Cortex of kidney (tissue), 1 donor: Measurements from ENCODE around the gene AP1B1.

ENCODE experiments used
- DNase-seq: peaks from one replicate; lab custom pipeline; 2025; lab: John Stamatoyannopoulos, UW

The AP1B1 gene

DNA sequence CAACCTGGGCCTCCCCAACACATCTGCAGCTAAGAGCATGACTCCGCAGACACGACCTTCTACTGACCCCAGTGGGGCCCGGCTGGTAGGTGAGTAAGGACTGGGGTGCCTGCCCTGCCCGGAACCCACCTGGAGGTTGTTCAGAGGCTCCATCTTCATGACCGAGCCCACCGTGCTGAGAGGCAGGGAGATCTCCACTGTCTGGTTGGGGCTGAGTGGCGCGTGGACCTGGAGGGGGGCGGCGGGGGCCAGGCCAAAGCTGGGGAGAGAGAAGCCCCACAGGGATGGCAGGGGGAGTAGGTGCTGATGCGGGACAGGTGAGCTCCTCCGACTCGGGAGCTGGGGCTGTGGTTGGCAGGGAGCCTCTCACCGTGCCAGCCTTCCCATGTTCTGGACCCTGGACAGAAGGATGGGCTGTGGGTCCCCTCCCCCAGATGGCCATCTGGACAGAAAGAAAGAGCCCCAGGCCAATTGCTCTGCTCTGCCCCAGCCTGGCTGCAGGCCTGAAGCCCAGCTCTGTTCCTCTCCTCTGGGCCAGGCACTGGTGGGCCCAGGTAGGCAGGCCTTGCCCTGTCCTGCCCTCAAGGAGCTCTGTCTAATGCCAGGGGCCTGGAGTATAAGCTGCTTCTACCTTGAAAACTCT lies 56.6 kb downstream of the AP1B1 start:
- no peak for DNase-seq

DNA sequence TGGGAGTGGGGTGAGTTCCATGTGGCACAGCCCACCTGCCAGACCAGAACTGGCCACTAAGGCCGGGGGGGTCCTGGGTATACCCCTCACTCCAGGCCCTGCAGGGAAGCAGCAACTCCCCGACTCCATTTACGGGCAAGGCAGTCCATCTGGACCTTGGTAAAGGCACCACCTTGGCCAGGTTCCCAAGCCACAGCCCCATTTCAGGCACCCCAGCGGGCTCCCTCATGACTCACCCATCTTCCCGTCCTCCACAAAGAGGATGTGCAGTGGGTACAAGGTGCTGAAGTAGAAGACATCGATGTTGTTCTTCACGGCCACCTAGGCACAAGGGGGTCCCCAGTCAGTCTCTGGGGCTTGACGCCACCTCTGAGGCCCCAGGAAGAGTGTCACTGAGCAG lies 57.2 kb downstream of the AP1B1 start:
- no peak for DNase-seq

DNA sequence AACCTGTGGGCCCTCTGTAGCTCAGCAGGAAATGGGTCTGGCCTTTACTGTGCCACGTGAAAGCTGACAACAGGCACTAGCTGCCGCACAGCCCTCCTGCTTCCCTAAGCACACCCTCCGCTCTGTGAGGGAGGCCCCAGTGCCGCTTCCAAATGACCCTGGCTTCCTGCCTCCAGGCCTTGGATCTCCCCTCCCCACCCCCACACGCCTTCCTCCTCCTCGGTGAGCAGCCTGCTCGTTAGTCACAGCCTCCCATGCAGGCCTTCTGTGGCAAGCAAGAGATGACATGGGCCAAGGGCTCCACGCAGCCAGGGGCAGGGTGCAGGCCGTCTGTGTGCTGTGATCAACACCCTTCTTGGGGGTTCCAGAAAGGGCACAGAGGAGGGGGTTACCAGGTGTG lies 57.6 kb downstream of the AP1B1 start:
- no peak for DNase-seq

DNA sequence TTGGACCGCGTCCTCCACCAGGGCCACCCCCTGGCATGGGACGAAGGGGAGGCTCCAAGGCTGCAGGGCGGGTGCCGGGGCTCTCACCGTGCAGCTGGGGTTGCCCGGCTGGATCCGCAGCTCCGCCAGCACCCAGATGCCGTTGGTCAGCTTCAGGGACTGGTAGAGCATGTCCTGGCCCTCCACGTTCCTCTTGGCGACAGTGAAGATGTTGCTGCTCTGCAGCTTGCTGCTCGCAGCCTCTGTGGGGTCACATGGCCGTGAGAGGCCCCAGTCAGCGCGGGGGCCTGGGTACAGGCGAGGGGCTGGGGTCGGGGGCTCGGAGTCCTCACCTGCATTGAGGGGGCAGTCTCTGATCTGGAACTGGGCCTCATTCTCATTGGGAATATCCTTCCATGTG lies 58.1 kb downstream of the AP1B1 start:
- no peak for DNase-seq

DNA sequence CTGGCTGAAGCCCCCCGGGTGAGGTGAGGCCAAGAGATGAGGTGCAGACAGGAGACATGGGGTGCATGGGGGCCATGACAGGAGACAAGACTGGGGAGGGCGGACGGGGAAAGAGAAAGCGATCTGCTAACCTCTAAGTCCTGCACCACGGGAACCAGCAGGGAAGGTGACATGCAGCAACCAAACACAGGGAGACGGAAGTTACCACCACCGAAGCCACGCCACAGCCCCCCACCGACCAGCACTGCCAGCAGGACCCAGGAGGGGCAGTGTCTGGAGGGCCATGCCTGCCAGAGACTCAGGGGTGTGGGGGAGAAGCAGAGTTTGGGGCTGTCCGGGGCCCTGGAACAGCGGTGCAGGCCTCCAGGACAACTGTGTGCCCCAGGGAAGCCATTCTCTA lies 58.8 kb downstream of the AP1B1 start:
- no peak for DNase-seq

DNA sequence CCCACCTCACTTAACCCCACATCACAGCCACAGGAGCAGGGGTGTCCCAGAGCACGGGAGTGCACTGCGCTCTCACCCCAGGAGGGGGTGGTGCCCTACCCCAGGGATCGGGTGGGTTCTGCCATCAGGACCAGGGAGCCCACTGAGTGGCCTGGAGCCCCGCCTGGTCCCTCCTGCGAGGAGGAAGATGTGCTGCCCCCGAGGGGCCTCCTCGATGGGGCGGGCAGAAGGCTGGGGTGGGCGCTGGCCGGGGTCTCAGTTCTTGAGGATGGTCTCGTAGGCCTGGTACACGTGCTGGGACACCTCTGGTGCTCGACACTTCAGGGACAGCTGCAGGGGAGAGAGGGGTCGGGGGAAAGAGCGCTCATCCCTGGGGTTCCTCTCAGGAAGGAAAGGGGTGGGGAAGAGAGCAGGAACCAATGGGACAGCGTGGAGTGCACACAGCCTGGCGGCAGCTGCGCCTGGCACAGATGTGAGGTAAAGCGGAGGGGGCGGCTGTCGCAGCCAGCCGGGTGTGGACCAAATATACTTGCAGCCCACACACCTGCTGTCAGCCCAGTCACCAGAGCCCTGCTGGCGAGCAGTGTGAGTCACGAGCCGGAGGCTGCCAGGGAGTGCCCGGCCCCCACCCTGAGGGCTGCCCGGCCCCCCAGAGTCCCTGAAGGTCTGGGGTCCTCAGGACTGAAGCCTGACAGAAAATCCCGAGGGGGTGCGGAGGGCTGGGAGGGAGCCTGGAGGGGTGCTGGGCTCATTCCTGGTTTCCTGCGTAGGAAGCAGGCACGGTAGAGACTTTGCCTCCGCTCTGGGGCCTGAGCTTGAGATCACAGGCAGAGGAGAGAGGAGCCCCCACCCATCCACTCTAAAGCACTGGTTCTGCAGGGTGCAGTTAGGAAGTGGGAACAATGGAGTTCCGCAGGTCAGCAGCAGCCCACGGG lies 59.5 kb downstream of the AP1B1 start:
- DNase-seq: no peak

DNA sequence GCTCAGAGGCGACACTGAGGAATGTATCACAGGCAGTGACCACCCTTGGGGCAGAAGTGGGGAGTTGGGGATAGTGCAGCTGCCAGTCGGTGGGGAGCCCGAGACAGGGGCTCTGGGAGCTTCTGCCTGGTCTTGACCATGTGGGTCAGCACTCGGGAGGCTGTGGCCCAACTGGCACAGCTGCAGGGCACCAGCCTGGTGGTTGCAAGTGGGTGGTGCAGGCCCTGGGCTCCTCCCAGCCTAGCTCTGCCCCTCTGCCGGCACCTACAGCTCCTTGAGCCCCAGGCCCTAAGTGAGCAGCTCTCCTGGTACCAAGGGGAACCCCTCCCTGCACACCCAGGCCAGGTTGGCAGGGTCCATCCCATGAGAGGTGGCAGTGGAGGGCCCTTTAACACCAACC lies 60.3 kb downstream of the AP1B1 start:
- DNase-seq: no peak

DNA sequence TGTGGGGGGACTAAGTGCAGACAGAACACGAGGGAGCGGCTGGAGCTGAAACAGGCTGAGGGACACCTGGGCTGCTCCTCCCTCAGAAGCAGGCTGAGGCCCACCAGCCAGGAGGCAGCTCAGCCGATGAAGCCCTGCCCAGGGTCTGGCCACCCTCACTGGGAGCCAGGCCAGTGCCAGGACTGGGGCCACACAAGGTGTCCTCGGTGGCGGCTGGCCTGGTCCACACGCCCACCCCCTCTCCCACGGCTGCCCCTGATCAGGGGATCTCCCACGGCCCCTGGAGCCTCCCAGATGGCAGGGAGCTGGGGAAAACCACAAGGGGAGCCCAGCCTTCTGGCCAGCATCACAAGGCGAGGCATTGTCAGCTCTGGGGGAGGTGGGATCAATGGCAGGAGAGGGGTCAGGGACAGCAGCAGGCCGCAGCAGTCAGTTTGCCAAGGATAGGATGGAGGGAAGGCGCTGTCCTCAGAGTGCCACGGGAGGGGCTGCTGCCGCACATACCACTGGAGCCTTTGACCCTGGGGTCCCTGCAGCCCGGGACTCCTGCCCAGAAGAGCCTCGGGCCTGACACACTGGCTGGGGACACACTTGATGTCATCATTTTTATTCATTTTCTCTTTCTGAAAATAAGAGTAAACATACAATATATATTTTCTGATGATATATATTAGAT lies 61.1 kb downstream of the AP1B1 start:
- DNase-seq: no peak

DNA sequence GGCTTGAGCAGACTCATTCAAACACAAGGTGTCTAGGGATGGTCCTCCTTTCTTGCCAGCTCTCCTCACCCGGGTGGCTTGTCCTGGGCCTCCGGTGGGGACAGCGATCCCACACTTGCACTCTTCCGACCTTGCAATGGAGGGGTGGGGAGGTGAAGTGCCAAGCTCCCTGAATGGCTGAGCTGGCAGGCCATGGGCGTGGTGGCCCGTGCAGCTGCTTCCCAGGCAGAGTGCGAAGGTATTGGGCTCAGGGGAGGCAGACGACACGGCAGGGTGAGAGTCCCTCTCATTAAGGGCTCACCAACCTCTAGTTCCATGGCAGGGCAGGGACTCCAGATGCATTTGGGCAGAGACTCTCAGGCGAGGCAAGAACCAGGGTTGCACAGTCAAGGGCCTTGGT lies 61.9 kb downstream of the AP1B1 start:
- no peak for DNase-seq

DNA sequence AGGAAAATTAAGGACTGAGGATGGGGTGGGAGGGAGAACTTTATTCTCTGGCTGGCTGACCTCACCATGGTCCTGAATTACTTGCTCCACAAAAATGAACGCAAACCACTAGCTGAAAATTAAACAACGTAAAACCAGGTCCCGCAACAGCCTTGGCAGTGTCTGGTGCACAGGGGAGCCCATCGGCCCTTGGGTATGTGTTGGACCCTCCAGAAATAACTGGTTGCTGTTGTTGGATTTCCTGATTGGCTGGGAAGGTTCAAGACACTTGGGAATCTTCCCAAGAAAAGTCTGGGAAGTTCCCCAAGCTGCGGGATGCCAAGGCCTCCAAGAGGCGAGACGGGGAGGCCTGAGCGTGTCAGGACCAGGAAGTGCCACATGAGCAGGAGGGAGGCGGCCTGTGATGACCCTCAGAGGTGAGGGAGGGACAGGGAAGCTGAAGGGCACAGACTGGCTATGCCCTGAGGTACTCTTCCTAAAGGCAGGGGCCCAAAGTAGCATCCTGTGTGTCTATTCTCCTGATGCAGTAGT lies 62.5 kb downstream of the AP1B1 start:
- no peak for DNase-seq

DNA sequence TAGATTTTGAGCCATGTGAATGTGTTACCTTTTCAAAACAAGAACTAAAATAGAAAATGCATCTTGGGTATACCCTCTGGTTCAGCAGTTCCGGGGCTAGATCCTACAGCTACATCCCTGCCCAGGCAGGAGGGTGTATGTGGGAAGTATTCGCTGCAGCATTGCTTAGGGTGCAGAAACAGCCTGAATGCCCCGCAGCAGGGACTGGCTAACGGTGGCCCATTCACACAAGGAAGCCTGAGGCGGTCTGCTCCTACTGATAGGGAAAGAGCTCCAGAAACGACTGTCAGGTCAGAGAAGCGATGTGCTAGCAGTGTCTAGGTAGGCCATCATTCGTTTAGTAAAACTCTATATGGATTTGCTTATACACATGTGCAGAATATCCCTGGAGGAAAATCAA lies 63.0 kb downstream of the AP1B1 start:
- no peak for DNase-seq

DNA sequence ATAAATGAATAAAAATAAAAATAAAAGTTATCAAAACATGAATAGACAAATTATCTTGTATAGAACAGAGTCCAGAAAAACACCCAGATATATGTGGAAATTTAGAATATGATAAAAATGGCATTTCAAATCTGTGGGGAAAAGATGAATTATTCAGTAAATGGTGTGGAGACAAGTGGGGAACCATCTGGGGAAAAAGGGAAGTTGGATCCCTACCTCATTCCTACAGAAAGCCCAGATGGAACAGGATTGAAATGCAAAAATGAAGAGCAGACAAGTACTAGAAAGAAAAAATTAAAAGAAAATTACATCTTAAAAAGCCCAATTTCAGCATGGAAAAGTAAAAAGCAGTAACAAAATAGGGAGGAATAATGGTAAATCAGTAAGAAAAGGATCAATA lies 64.7 kb downstream of the AP1B1 start:
- DNase-seq: no peak

DNA sequence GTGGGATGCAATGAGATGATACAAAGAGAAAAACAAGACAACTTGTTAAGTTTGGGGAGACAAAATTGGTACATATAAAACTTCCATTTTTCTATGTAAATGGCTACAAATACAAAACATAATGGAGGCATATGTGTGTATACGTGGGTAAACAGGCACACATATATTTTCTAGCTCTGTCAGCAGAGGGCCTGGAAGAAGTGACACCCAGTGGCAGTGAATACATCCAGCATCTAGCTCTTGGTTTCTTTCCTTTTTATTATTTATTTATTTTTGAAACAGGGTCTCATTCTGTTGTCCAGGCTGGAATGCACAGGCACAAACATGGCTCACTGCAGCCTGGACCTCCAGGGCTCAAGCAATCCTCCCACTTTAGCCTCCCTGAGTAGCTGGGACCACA lies 67.8 kb downstream of the AP1B1 start:
- no peak for DNase-seq

DNA sequence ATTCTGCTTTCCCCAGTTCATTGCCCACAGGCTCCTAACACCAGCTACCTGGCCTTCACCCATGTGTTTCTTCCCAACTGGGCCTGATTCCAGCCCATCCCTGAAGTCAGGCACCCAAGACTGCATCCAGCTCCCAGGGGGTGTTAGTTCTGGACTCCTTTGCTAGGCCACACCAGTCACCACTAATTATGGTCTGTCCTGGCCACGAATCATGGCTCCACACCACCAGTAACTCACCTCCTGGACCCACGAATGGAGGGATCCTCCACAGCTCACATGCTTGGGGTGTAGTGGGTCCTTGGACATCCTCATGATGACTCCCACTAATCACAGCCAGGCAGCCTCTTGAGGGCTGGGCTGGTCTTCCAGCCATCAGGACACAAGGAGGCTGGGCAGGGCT lies 69.3 kb downstream of the AP1B1 start:
- DNase-seq: no peak

DNA sequence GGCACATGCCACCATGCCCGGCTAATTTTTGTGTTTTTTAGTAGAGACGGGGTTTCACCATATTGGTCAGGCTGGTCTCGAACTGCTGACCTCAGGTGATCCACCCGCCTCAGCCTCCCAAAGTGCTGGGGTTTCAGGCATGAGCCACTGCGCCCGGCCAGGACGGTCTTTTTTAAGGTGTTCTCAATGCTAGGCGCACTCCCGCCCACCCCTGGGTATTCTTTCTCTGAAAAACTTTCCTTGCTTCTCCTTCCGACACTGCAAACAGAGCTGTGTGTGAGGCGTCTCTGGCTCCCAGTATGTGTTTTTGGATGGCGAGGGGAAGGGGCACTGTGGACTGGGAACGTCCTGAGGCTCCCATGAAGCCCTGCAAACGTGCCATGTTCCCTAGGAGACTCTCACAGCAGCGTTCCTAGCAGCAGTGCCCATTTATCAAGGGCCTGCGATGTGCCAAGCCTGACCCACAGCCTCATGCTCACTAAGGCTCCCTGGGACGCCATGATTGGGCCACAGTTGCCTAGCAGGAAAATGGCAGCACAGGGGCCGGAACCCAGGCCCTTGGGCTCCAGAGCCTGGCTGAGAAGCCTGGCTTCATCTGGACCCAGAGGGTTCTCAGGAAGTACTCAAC lies 70.4 kb downstream of the AP1B1 start:
- no peak for DNase-seq

DNA sequence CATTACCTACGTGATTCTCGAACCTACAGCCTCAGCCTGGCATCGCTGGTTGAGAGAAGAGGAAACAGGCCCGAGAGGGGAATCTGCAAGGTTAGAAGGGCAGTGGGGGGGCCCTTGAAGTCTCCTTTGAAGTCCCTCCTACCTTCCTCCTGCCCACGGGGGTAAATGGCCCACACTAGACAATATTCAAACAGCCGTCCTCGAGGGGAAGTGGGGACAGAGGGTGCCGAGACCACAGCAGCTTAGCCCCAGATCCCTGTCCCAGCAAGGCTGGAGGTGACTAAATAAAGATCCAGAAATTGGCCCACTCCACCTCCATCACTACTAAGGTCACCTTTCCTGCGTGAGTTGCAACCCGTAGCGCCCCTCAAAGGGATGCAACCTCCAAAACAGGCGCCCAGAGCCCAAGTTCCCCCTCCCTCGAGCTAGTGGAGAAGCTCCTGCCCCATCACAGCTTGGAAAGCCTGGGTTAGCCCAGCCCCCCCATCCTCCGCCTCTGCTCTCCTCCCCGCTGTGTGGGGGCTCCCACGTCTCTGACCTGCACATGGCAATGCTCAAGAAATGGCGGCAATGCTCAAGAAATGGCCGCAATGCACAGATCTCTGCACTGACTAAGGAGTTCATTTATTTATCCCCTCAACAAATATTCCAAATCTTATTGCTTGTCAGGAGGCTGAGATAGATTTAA lies 72.1 kb downstream of the AP1B1 start:
- no peak for DNase-seq

DNA sequence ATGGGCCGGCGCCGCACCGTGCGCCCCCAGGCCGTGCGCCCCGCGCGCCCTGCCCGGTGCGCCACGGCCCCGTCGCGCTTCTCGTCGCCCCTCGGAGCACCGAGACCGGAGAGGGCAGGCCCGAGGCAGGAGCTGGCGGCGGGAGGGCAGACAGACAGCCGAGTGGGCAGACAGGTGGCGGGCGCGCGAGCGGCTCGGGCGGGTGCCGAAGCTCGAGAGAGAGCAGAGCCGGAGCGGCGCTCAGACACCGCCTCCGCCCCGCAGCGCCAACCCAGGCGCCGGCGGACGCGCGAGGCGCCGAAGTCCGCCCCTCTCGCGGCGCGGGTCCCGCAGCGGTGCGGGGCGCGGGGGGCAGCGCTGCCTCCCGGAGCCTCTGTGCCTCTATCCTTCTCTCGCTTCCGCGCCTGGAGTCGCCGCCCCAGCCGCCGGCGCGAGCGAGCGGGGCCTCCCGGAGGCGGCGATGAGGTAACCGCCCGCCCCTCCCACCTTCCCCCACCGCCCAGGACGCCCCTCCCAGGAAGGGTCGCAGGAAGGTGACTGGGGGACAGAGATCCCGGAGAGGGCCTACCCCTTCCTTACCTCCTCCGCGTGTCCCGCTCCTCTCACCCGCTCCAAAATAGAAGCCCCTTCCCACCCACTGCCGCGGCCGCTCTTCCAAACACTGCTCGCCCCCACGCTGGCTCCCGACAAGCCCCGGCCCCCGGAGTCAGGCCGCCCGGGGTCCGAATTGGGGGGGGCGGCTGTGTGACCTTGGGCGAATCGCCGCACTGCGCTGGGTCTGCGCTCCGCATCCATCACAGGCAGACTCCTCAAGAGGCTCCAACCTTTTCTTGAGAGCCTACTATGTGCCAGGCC lies 72.9 kb downstream of the AP1B1 start, which contains the start of gene RASL10A:
Gene RASL10A, minus strand, starts transcription at position 412 of the 855 bp plus-strand sequence. CDS start 451 bp downstream, outside the sequence.
- DNase-seq: no peak

DNA sequence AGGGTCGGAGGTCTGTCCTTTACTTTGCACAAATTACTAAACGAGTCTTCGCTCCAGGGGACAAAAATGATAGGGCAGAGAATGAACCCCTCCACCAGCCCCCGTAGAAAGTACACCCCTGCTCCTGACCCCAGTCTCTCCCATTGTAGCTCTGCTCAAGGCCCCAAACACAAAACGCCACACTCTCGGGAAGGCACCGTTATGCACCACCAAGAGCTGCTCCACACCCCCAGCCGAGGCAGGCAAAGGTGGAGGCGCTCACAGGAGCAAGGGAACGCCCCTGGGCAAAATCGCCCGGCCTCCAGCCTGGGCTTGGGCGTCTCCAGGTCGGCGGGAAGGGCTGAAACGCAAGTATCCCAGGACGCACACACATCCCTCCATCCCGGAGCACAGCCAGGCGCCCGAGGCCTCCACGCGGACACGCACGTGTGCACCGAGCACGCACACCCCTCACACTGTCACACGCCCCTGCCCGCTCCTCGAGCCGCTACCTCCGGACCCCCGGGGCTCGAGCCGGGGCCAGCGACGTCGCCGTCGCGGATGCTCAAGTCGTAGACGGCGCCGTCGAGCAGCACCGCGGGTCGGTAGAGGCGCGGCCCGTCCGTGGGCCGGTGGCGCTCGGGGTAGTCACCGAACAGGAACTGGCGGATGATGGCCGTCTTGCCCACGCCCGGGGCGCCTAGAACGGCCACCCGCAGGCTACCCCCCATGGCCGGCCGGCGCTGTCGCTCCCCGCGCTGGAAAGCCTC lies 73.7 kb downstream of the AP1B1 start:
- DNase-seq: no peak

DNA sequence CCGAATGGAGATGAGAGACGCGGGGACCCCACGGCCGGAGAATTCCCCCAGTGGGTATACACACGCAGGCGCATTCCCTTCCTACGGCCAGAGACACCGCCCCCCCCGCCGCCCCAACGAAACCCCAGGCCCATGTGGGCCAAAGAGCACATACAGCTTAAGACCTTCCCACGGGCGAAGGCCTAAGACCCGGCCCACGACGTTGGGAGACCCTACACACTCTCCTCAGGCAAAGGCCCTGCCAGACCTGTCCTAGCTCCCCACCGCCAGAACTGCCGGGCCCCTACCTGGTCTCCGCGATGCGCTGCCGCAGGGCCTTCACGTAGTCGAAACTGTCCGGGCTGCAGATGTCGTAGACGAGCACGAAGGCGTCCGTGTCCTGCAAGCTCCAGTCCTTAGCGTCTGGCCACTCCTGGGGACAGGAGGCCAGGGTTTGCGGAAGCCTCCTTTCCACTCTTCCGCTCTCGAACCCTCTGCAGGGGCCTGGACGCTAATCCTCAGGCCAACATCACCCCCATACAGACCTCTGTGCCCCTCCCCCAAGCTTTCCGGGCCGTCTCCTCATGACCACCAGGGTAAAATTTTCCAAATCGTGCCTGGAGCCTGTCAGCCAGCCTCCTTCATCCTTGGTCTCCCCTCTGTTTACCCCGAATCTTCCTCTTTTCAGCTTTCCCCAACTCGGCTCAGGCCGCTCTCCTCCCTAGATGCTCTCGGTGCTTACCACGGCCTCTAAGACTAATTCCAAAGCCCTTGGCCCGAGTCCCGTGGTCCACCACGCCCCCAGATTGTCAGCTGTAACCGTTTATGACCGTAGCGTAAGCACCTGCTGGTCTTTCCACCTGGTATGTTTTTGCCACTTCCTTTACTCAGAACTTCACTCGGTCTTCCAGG lies 74.5 kb downstream of the AP1B1 start:
- no peak for DNase-seq
